ENCODE results near the gene FANCI.

The FANCI gene

DNA sequence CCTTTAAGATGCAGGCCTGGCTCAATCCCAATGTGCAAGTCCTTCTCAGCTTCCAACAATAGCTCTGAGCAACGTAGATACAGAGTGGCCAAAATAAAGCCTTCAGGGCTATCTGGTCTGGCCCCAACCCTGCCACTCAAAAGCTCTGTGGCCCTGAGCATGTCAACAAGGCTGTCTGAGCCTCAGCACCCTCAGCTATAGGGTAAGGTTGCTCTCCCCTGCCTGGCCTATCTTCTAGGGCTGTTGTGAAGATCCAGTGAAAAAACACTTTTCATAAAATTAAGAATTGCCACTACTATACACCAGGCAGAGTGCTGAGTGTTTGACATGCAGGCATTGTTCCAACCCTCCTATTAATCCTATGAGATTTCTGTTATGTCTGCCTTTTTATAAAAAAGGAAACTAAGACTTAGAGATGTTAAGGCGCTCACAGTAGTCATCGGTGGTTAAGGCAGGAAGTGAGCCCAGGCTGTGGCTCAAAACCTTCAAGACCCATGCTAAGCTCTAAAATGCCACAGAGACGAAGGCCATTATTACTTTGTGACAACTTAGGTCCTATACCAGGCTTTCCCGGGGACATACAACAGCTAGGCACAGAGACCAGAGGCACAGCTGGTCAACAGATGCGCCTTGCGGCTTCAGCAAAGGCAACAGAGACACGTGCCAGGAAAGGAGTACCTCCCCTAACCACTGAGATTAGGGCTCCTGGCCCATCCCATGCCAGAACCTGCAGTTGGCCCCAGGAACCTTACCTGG is 85.7 kb downstream of the FANCI start:
- H3K27me3 Mint-ChIP-seq = no peaks in the 10 kb centered on the region
- no peaks in the 10 kb centered on the region for H3K9me3 Mint-ChIP-seq
- H3K36me3 Mint-ChIP-seq (ENCODE audit: low read depth) = peaks cover 77% of the 10 kb centered on the region
- H3K4me1 Mint-ChIP-seq (ENCODE audit: low read depth) = peaks cover 48% of the 10 kb centered on the region
- peak overlapping the region; percentile 82 for H3K4me3 Mint-ChIP-seq
- peak overlapping the region; percentile 82 for H3K27ac Mint-ChIP-seq

DNA sequence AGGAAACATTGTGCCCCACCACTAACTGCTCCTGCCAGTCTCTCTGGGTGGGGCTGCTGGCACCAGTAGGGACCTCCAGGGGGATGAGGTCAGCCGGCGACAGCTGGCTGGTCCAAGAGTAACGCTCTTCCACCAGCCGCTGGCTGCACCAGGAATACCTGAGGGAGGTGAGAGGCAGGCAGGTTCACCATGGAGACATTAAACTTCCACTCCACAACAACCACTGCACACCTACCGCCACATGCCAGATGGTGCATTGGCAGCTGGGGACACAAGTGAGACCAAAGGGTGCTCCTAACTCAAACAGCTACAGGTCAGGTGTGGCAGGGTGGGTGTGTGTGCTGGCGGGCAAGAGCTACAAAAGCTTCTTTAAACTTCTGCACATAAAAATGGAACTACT is 86.3 kb downstream of the FANCI start:
- Mint-ChIP-seq H3K4me1 (ENCODE audit: low read depth) (peaks cover 53% of the 10 kb centered on the region), H3K4me3 (peak overlapping the region; percentile 82), H3K9me3 (no peaks in the 10 kb centered on the region), H3K36me3 (ENCODE audit: low read depth) (peaks cover 75% of the 10 kb centered on the region), H3K27me3 (peaks cover 4% of the 10 kb centered on the region), H3K27ac (peak overlapping the region; percentile 82)

GRCh38 chr15:89330881-89331595 is 87.3 kb downstream of the FANCI start:
- Mint-ChIP-seq H3K9me3 (no peaks in the 10 kb centered on the region), H3K4me1 (ENCODE audit: low read depth) (peaks cover 62% of the 10 kb centered on the region), H3K36me3 (ENCODE audit: low read depth) (peaks cover 73% of the 10 kb centered on the region), H3K4me3 (peak overlapping the region; percentile 82), H3K27ac (peak overlapping the region; percentile 82), H3K27me3 (peaks cover 4% of the 10 kb centered on the region)

DNA sequence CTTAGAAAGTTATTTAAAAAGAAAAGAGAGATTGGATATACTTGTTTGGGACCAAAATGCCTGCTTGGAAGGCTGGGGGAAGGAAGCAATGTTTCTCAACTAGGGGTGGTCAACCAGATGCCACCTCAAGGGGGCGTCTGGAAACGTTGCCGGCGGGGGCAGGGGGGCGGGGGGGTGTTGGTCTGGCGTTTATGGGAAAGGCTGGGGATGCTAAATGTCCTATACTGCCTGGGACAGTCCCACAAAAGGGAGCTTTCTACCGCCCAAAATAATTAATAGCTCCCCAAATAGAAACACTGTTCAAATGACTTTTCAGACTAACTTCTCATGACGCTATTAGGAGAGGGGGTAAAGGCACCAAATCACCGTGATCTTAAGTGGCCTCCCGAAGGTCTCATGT is 88.7 kb downstream of the FANCI start:
- Mint-ChIP-seq H3K36me3 (ENCODE audit: low read depth) (peaks cover 61% of the 10 kb centered on the region), H3K9me3 (no peaks in the 10 kb centered on the region), H3K27ac (peak overlapping the region; percentile 69), H3K4me1 (ENCODE audit: low read depth) (peaks cover 70% of the 10 kb centered on the region), H3K4me3 (peak overlapping the region; percentile 82), H3K27me3 (peaks cover 4% of the 10 kb centered on the region)

DNA sequence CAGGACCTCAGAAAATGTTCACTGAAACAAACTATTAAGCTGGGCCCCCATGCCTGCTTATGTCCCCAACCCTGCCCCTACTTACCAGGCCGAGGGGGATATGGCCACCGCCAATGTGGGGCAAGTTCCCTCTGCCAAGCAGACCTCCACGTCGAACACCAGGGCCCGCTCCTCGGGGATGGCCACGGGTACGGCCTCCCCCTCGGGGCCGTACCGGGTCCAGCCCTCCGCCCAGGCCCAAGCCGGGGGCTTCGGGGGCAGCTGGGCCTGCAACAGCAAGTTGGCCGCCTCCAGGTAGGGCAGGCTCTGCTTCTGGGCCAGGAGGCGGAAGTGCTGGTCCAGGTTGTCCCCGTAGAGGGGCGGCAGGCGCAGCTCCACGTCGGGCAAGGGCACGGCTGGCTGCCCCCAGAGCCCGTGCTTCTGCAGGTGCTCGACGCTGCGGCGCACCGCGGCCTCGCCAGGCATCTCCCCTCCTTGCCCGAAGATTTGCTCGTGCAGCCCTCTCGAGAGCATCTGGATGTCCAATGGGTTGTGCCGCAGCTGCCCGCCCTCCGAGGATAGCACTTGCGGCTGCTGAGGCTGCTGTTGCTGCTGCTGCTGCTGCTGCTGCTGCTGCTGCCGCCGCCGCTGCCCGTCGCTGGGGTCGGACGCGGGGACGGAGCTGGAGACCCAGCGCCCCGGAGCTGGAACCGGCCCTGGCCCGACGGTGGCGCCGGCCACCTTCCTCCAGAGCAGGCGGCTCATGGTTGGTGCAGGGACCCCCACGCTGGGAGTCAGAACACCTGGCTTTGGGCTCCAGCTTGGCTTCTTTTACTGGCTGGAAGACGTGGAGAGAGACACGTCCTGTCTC is 89.5 kb downstream of the FANCI start:
- Mint-ChIP-seq H3K4me1 (ENCODE audit: low read depth) (peaks cover 67% of the 10 kb centered on the region), H3K4me3 (peak overlapping the region; percentile 88), H3K27me3 (peaks cover 4% of the 10 kb centered on the region), H3K27ac (peak overlapping the region; percentile 77), H3K9me3 (no peaks in the 10 kb centered on the region), H3K36me3 (ENCODE audit: low read depth) (peaks cover 53% of the 10 kb centered on the region)

- Mint-ChIP-seq H3K4me1 (ENCODE audit: low read depth) (peaks cover 65% of the 10 kb centered on the region), H3K27me3 (peaks cover 4% of the 10 kb centered on the region), H3K4me3 (peak overlapping the region; percentile 88), H3K9me3 (no peaks in the 10 kb centered on the region), H3K27ac (peak overlapping the region; percentile 77), H3K36me3 (ENCODE audit: low read depth) (peaks cover 47% of the 10 kb centered on the region)
Observed at GRCh38 chr15:89333959-89334509, 90.3 kb downstream of the FANCI start.

DNA sequence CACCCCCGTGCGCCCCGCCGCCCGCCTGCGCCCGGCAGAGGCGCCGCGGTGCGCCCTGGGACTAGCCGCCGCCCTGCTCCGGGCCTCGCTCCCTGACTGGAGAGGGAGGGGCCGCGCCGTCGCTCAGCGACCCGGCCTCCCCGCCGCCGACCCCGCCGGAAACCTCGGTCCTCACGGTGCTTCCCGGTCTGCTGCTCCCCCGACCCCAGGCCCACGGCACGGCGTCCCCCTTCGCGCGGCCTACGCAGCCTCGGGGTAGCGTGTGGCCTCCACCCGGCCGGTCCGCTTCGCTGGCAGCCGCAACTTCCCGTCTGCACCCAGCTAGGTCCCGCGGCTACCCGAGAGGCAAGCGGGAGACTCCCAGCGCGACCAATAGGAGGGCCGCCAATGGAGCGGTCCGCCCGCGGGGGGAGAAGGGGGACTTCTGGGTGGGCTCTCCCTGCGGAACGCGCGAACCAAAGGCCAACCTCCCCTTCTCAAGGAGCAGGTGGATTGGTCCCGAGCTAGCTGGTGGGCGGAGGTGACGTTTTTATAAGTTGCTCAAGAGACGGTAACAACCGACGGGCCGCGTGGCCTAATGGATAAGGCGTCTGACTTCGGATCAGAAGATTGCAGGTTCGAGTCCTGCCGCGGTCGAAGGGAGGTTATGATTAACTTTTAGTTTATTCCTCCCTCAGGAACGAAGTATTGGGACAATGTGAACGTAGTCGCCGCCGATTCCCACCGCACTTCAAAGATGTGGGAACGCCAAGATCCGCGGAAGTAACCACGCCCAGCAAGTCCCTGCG is 90.9 kb downstream of the FANCI start, which contains the start of gene POLG:
Gene POLG (minus strand): TSS at position 315 of the 788 bp plus-strand sequence. CDS start 1,070 bp downstream, outside the sequence.
- H3K4me1 Mint-ChIP-seq (ENCODE audit: low read depth) = peaks cover 58% of the 10 kb centered on the region
- peak within 1 kb of the TSS; percentile 97 for H3K27ac Mint-ChIP-seq
- H3K4me3 Mint-ChIP-seq = peak within 1 kb of the TSS; percentile 88
- H3K36me3 Mint-ChIP-seq (ENCODE audit: low read depth) = peaks cover 41% of the 10 kb centered on the region
- no peaks in the 10 kb centered on the region for H3K9me3 Mint-ChIP-seq
- H3K27me3 Mint-ChIP-seq = peaks cover 4% of the 10 kb centered on the region

GRCh38 chr15:89335298-89336041 is 91.7 kb downstream of the FANCI start:
- peaks cover 50% of the 10 kb centered on the region for H3K4me1 Mint-ChIP-seq (ENCODE audit: low read depth)
- H3K9me3 Mint-ChIP-seq = no peaks in the 10 kb centered on the region
- peak overlapping the region; percentile 87 for H3K4me3 Mint-ChIP-seq
- H3K27me3 Mint-ChIP-seq = peaks cover 4% of the 10 kb centered on the region
- peak overlapping the region; percentile 97 for H3K27ac Mint-ChIP-seq
- H3K36me3 Mint-ChIP-seq (ENCODE audit: low read depth) = peaks cover 33% of the 10 kb centered on the region

GRCh38 chr15:89338036-89338435 is 94.3 kb downstream of the FANCI start:
- no peak overlapping the region for H3K4me3 Mint-ChIP-seq
- H3K4me1 Mint-ChIP-seq (ENCODE audit: low read depth) = peaks cover 26% of the 10 kb centered on the region
- H3K27me3 Mint-ChIP-seq = peaks cover 4% of the 10 kb centered on the region
- H3K9me3 Mint-ChIP-seq = no peaks in the 10 kb centered on the region
- no peak overlapping the region for H3K27ac Mint-ChIP-seq
- peaks cover 8% of the 10 kb centered on the region for H3K36me3 Mint-ChIP-seq (ENCODE audit: low read depth)

GRCh38 chr15:89340573-89340972 is 96.8 kb downstream of the FANCI start:
- no peak overlapping the region for H3K4me3 Mint-ChIP-seq
- H3K9me3 Mint-ChIP-seq = no peaks in the 10 kb centered on the region
- H3K27ac Mint-ChIP-seq = no peak overlapping the region
- no peaks in the 10 kb centered on the region for H3K36me3 Mint-ChIP-seq (ENCODE audit: low read depth)
- peaks cover 12% of the 10 kb centered on the region for H3K4me1 Mint-ChIP-seq (ENCODE audit: low read depth)
- peaks cover 3% of the 10 kb centered on the region for H3K27me3 Mint-ChIP-seq

- Mint-ChIP-seq H3K4me3 (no peak overlapping the region), H3K27ac (no peak overlapping the region), H3K4me1 (ENCODE audit: low read depth) (peaks cover 4% of the 10 kb centered on the region), H3K27me3 (peaks cover 3% of the 10 kb centered on the region), H3K9me3 (no peaks in the 10 kb centered on the region), H3K36me3 (ENCODE audit: low read depth) (no peaks in the 10 kb centered on the region)
Observed at GRCh38 chr15:89341316-89342005, 97.7 kb downstream of the FANCI start.

DNA sequence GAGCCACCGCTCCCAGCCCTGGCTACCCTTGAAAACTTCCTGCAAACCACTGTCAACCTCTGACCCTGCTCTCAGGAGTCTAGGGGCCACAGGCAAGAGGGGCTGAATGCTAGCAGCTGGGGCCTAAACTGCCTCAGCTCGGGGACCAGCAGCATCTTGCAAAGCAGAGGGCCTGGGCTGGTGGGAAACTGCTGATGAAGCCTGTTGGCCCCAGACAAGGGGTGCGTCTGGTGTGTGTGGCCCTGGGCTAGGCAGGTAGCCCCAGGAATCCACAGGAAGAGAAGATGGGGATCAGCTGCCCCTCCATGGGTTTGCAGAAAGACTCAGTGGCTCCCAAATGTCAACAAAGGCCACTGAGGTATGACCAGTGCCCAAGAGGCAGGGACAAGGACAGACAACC is 99.1 kb downstream of the FANCI start:
- Mint-ChIP-seq H3K9me3 (no peaks in the 10 kb centered on the region), H3K4me1 (ENCODE audit: low read depth) (no peaks in the 10 kb centered on the region), H3K27ac (no peak overlapping the region), H3K4me3 (no peak overlapping the region), H3K27me3 (peaks cover 3% of the 10 kb centered on the region), H3K36me3 (ENCODE audit: low read depth) (no peaks in the 10 kb centered on the region)

DNA sequence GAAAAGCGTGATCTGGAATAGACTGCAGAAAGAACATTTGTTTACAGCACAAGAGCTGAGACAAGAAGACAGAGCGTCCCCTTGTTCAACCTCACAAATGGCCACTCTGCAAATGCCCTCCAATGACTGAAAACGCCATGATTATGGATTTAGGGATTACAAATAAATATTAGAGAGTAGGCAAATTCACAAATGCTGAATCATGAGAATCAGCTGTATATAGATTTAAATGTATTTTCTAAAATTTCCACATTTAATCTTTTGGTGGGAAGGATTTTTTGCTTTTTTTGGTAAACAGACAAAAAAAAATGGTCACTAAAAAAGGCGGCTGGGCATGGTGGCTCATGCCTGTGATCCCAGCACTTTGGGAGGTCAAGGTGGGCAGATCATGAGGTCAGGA is 101.5 kb downstream of the FANCI start:
- Mint-ChIP-seq H3K9me3 (no peaks in the 10 kb centered on the region), H3K36me3 (ENCODE audit: low read depth) (no peaks in the 10 kb centered on the region), H3K27me3 (peaks cover 3% of the 10 kb centered on the region), H3K4me1 (ENCODE audit: low read depth) (peaks cover 8% of the 10 kb centered on the region), H3K4me3 (no peak overlapping the region), H3K27ac (no peak overlapping the region)

Data from stimulated activated naive CD8-positive, alpha-beta T cell treated with anti-CD3 and anti-CD28 coated beads, Interleukin-15, Interleukin-2, amounts not matched to agents 100 ng/mL and 50 ng/mL, for 24 hours (primary cell).